HG03064 (cell line): Measurements from ENCODE around the gene TMEM253.

Source experiments
- ATAC-seq: cut with Tn5 transposase; IDR thresholded peaks from one replicate; pipeline ENCODE4 v1.9.1; 2021; ENCODE audit warnings: low read depth; ENCODE audit not compliant: unreplicated experiment

TMEM253 gene

DNA sequence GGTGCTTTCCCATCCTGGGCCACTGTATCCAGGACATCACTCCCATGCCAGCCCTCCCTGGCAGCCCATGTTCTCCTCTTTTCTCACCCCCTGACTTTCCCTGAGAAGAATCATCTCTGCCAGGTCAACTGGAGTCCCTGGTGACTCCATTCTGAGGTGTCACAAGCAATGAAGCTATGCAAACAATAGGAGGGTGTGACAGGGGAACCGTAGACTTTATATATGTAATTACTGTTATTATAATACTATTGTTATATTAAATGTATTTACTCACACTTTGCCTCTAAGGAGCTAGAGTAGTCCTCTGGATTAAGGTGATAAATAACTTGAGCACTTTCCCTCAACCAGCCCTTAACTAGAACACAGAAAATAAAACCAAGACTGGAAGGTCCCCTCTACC lies 11.6 kb upstream of the TMEM253 start:
- ATAC-seq: no peak

DNA sequence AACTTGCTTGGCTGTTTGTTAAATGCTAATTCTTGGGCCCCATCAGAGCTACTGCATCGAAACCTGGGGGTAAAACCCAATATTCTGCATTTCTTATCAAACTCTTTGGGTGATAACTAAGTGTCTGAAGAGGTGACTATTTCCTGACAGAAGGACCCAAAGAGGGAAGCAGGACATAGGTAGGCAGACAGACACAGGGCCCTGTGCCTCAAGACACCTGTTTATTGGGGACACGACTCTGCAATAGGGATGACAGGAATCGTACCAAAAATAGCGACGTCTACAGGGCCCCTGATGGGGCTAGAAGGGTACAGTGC lies 11.0 kb upstream of the TMEM253 start:
- no peak for ATAC-seq

DNA sequence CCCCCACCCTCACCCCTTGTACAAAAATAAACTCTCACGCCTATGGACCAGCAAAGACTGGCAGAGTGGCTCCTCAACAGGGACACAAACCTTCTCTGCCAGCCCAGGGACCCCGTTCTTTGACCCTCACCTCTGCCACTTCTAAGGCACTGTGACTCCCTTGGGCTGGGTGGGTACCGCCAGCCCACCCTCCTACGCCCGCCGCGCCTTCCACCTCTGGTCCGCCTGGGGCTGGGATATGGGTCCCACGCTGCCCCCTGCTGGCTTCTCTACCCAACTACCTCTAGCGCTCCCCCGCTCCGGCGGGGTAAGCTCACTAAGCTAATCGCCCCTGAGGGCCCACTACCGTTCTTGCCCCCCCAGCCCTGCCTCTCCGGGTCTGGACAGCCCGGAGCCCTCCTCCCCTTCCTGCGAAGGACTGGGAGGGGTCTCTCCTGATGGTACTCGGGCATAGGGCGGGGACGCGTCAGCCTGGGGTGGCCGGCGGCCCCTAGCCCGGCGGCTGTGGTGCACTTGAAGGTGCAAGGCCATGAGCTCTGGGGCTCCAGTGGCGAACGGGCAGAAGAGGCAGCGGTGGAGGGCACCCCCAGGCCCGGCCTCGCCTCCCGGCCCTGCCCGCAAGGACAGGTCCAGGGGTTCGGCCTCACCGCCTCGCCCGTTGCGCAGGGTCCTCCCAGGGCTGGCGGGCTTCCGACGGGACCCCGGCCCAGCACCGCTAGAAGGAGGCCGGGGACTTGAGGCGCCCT lies 10.5 kb upstream of the TMEM253 start:
- ATAC-seq: no peak

DNA sequence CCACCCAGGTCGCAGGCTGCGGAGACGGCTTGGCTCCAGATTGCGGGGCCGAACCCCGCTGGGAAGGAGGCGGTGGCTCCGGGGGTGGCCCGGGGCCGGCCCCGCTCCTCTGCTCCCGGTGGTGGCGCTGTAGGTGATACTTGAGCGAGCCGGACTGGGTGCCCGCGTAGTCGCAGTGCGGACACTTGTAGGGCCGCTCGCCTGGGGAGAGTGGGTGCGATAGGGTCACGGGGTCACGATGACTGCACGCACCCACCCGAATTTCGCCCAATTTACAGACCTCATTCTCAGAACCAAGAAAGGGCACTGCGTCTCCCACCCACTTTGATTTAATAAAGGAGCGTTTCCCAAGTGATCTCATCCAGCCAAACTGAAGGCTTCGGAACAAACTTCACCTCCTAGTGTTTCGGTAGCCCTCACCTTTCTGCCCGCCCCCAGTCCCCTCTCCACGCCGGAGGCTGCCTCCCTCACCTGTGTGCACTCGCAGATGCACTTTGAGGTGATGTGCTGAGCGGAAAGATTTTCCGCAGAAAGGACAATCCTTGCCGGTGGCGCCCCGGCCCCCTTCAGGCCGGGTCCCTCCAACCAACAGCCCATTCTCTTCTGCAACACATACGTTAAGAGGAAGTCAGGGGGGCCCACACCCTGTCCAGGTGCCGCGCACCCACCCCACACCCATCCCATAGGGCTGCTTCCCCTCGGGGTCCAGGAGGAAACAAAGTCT lies 9.8 kb upstream of the TMEM253 start:
- ATAC-seq: no peak

DNA sequence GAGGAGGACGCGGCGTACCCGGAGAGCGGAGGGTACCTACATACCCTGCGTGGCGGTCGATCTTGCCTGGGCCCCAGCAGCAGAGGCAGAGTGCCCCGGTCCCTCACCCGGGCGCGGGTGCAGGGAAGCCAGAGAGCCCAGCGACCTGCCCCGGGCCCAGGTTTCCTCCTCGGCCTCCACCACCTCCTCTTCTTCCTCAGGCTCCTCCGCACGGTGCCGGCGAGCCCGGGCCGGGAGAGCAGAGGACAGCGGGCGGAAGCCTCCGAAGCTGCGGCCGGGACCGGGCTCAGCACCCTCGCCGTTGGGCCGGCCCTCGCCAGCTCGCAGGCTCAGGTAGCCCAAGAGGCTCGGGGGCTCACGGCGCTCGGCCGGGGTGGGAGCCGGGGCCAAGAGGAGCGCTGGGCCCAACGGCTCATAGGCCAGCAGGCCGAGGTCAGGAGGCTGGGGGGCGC lies 9.0 kb upstream of the TMEM253 start:
- no peak for ATAC-seq

DNA sequence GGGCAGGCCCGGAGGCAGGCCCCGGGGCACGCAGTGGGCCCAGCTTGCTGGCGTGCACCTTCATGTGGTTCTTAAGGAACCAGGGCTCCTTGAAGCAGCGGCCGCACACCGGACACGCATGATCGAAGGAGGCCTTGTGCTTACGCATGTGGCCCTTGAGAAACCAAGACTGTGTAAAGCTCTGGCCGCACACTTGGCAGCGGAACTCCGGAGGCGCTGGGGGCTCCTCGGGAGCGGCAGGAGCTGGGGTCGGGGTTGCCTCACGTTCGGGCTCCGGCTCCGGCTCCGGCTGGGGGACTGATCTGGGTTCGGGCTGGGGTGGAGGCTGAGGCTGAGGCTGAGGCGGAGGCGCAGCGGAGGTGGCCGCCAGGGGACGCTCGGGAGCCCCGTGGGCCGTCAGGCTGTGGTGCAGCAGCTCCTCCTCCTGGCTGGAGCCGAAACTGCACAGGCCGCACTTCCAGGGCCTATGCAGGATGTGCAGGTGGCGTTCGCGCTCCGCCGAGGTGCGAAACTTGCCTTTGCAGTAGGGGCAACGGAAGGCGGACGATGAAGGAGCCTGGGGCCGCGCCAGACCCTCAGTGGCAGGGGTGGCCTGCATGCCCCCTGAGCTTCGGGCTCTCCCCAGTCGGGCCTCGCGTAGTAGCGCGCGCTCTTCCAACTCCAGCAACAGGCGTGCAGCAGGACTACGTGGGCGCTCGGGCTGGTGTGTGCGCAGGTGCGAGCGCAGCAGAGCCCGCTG lies 8.4 kb upstream of the TMEM253 start:
- ATAC-seq: peak; percentile 76

DNA sequence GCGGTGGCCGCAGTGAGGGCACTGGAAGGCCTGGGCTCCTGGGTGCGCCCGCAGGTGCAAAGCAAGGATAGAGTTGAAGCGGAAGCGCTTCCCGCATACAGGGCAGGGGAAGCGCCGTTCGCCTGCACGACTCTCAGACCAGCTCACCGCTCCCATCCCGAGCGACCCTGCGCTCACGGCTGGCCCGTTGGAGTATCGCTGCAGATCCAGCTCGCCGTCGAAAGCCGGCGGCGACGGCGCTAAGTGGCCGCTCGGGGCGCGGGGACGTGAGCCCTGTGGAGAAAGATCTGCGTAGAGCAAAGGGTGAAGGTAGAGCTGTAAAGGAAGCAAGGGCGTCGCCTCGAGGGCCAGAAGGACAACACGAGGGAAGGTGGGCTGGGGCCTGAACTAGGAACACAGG lies 7.8 kb upstream of the TMEM253 start:
- ATAC-seq: no peak

DNA sequence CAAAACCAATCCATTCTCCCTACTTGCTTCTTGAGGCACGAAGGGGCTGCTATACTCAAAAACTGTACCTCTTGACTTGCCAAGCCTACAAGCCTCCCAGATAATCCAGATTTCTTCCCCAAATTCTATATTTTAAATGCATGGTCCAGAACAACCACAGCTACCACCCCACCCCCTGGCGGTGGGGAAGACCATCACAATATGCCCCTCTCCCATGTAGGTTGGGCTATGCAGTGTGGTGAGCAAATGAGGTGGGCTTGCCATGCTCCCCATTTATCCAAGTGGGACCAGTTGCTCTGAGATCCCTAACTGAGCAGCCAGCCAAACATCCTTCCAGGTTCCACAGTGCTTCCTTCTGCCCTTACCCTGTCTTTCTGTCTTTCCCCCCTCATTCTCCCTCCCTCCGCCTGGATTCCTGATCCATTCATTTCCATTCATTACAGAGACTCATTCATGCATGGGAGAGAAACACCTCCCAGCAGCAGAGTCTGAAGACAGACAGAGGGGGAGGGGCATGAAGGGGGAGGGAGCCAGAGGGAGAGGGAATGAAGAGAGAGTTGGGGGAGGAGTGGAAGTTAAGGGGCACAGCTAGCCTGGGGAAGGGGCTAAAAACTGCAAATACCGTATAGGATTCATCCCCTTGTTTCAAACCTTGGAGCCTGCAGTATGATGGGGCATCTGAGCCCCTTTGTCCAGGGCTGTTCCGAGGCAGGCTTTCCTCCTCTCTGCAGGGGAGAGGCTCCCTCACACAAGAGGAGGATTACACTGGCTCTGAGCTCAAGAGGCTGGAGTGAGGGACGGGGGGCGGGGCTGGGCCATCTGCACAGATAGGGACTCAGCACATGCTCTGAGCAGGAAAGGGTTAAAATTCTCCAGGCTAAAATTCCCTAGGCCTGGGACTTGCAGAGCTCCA lies 6.8 kb upstream of the TMEM253 start:
- no peak for ATAC-seq

DNA sequence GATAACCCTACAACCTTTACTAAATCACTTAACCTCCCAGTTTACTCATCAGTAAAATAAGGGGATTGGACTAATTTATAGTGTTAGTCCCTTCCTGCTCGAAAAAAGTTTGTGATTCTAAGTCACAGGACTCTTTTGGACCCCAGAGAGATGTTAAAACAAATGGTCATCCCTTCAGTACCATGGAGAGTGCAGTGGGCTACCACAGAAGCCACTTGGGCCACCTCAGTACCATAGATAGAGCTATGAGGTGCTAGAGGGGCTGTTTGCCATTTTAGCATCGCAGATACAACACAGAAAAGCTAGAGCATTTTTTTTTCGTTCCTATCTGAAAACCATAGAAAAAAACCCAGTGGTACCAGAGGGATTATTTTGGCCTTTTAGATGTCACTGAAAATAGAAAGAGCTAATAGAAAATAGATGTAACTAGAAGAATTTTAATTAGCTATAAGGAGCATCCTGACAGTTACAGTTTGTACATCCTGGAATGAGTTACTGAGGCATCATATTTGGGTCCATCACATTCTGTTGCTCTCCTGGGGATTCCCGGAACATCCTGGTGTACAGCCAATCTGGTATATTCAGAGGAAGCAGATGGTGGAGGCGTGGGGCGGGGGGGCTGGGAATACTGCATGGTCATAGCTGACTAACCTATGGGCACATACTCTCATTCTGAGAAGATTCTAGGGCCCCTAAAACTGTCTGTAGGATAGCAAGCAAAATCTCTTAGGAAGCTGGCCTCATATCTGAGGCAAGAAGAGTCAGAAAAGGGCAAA lies 5.2 kb upstream of the TMEM253 start:
- no peak for ATAC-seq

DNA sequence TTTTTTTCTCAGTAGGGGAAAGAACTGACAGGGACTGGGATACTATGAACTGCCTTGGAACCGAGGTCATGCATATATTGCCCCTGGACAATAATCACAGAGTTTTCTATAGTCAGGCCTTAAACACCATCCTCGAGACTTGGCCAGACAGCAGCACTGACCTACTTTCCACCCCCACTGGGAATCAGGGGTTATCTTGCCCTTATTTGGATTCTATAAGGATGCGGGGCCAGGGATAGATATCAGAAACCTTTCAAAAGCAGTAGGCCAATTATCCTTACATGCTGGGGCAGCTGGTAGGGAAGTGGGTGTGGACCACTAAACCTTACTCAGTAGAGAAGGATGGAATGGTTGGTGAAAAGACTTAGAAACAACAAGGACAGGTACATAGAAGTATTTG lies 4.4 kb upstream of the TMEM253 start:
- ATAC-seq: no peak

DNA sequence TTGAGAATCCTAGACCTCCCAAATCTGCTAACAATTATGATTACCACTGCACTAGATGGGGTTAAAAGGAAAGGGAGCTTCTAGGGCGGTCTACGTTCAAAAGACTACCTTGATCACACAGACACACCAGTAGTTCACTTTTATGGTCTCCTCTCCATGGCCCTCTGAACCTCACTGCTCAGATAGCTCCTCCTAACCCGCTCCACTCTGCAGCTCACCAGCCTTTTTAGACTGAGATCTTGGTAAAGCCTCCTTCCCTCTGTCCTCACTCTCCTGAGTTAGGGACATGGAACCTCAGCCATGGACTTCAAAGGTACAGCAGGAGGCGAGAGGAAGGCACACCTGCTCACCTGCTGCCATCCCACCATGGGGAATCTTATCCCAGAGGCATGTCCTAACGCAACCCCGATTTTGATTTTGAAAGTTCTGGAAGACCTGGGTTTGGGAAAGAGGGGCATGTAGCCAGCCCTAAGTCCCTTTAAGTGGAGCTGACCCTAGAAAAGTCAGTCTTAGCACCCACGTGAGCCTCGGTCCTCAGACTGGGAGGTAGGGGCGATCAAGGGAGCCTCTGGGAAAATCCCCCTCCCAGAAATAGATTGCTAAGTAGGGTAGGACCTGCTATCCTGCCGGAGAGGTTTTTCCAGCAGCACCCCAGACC lies 3.8 kb upstream of the TMEM253 start:
- no peak for ATAC-seq

DNA sequence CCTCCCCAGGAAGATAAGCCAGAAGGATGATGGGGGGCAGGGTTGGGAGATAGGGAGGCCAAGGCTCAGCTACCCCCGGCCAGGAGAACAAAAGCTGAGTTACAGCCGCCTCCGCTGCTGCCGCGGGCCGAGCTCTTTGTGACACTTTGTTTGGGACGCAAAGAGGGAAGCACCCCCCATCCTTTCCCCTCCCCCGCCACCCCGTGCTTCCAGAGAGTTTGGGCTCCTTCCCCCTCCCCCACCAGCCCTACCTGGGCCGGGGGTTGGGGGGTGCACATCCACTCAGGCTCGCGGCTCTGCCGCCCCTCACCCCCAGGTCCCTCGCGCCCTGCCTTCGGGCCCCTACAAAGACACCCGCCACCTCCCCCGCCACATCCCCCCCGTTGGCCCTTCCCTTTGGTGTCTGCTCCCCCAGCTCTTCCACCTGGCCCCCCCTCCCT lies 3.2 kb upstream of the TMEM253 start:
- no peak for ATAC-seq

DNA sequence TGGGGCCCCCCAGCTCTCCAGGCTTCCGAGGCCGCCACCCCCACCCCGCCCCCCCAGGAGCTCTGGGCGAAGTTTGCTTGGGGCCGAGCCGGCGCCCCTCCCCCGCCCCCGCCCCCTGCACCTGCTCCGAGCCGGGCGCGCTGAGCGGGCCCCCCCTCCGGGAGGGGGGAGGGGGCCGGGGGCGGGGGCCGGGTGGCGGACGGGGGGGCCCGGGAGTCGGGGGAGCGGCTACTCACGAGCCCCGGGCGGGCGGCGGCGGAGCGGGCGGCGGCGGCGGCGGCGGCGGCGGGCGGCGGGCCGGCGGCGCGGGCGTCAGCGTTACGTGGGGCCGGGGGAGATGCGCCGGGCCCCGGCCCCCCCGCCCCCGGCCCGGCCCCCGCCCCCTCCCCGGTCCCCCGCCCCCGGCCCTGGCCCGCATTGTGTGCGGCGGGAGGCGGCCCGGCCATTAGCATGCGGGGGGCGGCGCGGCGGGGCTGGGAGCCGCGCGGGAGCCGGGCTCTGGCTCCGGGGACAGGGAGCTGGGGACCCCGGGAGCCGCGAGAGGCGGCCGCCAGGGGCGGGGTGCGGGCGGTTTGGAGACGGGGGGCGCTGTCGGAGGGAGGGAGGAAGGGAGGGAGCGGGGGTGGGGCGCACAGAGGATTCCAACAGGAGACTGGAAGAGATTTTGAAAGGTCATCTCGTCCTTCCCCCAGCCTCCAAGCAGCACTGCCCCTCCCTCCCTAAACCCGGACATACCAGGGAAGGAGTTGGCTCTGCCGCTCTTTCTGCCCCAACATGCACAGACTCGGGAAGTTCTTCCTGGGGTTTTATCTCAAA lies 2.6 kb upstream of the TMEM253 start, which contains the start of gene ZNF219:
Gene ZNF219 (minus strand): TSS at position 580 of the 816 bp plus-strand sequence. CDS start 5,064 bp downstream, outside the sequence.
- no peak for ATAC-seq

DNA sequence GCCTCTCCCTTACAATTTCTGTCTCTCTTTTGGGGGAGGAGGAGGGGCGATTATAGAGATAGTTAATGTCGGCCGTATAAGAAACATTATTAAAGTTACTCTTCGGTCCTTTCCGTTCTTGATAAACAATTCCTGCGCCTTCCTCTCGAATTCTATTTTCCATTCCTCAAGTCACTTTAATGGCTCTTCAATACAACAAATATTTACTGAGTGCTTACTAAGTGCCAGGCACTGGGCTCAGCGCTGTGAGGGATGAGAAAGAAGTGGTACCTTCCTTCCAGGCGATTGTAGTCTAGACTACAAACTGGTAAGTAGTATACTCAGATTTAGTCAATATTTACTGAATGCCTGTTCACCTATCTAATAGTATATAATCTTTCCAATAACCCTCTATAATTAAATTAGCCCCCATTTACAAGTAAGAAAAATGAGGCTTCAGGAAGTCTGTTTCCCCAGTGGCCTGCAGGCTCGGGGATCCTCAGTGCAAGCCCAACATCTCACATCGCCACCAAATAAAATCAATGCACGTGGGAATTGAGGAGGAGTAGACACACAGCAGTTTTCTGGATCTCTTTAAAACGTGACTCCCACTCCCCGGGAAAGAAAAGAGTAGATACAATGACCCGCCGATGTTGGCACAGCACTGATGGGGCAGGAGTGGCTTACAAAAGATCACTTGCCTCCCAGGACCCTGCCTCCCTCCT lies 1.8 kb upstream of the TMEM253 start:
- no peak for ATAC-seq

DNA sequence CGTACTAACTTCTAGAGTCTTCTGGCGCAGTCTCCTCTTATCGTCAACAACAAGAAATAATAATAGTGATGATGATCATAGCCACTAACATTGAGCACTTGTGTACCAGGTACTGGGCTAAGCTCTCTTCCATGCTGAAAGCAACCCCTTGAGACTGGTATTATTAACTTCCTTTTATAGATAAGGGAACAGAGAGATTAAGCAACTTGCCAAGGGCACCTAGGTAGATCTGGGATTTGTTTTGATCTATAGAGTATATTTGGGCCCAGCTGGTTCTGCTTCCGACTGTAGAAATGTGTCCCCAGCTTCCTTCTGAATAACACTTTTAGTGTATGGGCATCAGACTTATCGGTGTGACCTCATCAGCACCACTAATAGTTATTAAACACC lies 1.3 kb upstream of the TMEM253 start:
- no peak for ATAC-seq

DNA sequence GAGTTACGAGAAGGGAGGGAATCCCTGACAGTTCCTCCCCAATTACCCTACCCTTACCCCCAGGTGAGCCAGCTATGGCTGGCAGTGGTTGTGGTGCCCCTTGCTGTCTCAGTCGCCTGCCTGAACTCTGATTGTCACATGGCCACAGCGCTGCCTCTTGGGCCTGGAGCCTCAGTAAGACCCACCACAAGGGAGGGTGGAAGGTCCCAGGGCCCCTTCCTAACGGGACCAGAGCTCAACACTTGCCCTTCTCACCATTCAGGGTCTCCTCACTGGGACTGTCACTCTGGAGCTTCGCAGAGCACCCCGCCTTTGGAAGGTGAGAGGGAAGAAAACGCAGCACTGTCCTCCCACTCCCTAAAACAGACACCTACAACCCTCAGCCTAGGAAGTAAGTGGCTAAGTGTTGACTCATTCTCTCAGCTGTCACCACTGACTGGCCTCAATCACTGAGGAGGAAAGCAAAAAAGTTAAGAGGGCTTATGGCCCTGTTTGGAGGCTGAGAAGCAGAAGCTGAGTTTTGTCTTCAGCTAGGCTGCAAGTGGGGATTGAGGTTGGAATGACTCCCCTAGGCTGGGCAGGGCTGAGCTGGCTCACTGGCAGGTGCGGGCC lies 1.0 kb downstream of the TMEM253 start:
- ATAC-seq: no peak
